KBM-7 (cell line): ENCODE data around the gene SERPINH1.

Experiments used
- DNase-seq: peaks from one replicate; pipeline ENCODE4 v3.0.0-alpha.2; 2015
- in situ Hi-C: fragments of 300-500 bp; cut with MboI; formaldehyde crosslinking; loops from 2 replicates; pipeline ENCODE4 v1.14.3; 2020; ENCODE audit warnings: low sequenced_read_pairs, low pct_unique_long_range_greater_than_20kb, mixed read lengths

The SERPINH1 gene

DNA sequence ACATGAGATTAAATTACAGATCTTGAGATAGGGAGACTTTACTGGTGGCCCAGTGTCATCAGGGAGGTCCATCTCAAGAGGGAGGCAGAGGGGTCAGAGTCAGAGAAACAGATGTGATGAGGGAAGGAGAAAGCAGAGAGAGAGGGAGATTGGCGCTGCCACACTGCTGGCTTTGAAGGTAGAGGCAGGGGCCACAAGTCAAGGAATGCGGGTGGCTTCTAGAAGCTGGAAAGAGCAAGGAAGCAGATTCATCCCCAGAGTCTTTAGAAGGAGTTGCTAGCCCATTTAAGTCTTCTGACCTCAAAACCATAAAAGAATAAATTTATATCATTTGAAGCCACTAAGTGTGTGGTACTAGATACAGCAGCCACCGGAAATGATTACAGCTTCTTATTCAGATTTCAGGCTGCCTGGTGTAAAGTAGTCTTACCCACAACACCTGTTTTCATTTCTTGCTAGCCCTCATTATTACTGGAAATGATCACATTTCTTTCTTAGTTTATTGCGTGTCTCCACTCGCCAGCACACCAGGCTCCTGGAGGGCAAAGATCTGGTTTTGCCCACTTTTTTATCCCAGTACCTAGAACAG is 12.6 kb upstream of the SERPINH1 start:
- in situ Hi-C loops: no loop called here
- DNase-seq: no peak

DNA sequence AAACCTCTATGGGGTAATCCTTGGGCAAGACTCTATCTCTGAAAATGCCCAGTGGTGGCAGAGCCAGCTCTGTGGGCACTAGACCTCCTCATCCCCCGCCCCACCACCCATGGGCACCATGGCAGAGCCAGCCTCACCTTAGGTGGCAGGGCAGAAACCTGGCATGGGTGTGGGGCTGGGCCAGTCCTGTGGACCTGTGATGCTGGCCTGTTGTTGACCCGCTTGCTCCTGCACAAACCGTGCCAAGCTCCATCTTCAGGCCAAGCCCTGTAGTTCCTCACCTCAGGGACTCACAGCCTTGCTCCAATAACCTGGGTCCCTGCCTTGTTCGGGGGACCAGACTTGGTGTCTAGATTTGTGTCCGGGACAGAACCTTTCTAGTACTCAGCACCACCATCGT is 8.9 kb upstream of the SERPINH1 start:
- in situ Hi-C loops: no loop called here
- DNase-seq: no peak

DNA sequence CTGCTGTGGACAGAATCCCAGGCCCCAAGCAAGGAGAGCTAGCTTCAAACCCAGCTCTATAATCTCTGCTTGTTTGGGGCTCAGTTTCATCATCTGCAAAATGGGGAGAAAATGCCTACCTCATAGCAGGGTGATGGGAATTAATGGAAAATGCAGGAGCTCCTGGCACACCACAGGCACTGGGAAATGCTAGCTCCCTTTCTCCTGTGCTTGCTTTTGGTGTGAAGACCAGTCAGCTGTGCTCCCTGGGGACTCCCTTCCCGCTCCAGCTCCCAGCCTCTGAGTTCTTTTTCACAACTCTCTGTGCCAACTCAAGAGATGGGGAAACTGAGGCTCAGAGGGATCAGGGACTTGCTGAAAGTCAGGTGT is 8.2 kb upstream of the SERPINH1 start:
- DNase-seq: no peak
- in situ Hi-C loops: no loop called here

DNA sequence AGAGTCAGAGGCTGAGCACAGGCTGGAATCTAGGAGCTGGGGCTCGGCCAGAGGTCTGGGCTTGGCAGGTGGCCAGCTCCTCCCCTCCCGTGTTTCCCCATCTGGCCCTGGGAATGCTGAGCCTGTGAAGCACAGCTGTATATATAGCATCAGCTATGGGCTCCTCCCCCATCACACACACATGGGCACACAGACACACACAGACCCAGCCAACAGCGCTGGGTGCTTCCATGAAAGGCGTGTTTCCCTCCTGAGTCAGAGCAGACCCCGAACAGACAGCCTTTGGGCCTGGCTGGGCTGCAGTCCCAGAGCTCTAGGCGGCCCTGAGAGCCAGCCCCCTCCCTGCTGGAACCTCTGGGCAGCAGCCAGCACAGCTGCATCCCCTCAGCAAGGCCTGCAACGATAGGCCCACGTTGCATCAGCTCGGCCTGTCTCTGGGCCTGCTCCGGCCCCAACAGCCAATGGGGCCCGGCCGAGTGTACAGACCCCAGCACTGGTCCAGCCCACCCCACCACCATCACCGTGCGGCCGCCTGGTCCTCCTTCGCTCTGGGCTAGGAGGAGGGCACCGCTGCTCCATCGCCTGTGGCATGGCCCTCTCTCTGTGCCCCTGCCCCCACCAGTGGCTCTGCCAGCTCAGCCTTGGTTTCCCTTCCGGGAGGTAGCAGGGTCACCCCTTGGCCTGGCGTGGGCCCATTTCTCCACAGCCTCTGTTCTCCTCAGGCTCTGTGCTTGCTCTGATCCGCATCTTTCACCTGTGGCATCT is 7.6 kb upstream of the SERPINH1 start:
- DNase-seq: no peak
- in situ Hi-C loops: no loop called here

DNA sequence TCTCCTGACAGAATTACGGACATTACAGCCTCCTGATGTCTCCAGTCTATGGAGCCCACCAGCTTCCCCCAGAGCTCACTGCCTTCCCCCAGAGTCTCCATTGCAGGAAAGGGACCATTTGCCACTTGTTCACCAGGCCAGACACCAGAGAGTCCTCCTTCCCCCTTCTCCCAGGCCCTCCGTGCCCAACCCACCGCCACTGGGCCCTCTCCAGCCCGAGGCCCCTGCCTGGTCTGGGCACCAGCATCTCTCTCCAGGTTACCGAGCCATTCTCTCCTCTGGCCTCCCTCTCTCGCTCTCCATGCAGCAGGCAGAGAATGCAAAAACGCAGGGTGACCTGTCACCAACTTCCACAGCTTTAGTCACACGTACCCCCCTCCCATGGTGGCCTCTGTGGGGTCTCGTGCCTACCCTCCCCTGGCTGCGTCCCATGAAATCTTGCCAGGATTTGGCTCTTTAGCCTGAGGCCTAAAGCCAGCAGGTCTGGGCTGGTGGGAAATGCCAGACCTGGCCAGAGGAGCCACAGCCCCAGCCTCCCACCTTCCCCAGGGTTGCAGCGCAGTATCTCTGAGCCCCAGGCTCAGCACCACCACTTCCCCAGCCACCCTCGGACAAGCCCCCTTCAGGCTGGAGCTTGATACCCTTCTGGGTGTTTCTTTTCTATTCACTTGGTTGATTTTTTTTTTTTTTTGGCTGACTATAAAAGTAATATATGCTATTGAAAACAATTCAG is 6.8 kb upstream of the SERPINH1 start:
- in situ Hi-C loops: no loop called here
- DNase-seq: no peak

DNA sequence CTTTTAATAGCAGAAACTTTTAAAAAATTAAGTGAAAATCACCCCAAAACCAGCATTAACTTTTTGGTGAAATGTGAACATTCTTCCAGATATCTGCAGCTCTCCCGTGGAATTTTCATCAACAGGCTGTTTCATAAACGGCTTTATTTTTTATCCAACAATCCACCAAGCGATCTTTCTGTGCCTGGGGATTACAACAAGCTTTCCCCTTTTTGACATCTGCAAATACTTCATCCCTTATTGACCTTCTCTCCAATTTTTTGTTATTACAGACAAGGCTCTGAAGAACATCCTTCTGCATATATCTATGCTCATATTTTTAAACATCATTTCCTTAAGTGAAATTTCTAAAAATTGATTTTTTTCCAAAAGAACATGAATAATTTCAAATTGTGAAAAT is 5.8 kb upstream of the SERPINH1 start:
- no peak for DNase-seq
- in situ Hi-C loops: no loop called here

DNA sequence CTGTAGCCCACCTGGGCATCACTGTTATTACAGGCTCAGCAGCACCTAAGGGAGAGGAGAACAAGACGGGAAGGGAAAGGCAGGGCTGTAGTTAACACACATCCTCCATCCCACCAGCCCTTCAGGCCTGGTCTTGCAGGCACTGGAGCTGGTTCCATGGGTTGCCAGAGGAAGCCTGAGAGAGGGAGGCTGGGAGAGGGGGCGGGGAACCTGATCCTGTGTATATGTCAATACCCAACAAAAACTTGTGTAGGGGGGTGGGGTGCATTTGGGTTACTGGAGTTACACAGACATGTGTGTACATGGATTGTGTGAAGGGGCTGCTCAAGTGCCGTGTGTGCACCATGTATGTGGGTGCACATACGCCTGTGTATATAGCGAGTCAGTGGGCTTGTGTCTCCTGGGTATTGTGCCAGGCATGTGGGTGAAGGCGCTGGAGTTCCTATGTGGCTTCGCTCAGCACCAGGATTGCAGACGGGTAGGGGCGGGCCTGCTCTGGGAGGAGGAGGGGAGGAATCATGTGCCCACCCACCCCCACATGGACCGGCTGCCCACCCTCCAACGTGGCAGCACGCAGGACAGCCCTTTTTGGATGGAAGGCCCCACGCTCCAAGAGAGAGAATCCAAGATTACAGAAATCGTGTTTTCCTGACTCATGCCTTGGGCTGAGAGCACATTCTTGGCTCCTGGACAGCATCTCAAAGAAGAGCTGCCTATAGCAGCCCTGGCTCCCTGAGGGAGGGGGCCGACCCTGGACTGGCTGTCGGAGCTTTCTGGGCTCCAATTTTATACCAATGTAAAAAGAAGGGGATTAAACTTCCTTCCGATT is 4.2 kb upstream of the SERPINH1 start:
- no peak for DNase-seq

DNA sequence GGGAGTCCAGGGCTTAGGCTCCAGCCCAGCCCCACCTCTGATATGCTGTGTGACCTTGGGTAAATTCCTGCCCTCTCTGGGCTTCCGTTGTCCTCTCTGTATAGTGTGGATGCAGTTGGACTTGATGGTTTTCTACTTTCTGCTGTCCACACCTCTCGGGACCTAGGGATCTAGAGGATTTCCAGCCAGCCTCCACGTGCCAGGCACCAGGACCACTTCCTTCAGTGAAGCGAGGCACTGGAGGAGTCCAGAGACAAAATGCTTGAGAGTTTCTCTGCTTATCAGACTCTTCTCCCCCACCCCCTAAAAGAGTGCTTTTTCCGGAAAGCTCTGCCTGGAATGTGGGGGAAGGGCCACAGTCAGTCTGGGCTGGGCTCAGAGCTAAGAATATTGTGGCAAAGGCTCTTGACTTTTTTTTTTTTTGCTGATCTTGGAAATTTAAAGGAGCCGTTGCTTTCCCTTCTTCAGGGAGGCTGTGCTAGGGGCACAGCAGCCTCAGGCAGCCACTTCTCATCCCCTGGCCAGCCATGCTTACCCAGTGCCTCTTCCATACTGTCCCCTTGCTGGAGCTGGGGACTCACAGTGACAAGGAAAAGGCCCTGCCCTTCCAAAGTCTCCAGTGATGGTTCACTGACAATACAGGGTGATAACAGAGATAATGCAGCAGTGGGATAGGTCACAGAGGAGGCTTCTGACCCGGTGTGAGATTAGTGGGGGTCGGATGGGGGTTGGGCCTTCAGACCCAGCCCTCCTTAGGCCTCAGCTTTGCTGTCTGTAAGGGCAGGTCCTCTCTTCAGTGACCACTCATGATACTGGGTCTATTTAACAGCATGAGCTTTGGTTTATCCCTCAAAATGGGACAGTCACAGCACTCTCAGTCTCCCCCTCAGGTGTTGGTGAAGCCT is 2.9 kb upstream of the SERPINH1 start:
- DNase-seq: peak; percentile 60
- in situ Hi-C loops: no loop called here

More for the DNA sequence above, 4.2 kb upstream of the SERPINH1 start:
- in situ Hi-C loops: no loop called here

DNA sequence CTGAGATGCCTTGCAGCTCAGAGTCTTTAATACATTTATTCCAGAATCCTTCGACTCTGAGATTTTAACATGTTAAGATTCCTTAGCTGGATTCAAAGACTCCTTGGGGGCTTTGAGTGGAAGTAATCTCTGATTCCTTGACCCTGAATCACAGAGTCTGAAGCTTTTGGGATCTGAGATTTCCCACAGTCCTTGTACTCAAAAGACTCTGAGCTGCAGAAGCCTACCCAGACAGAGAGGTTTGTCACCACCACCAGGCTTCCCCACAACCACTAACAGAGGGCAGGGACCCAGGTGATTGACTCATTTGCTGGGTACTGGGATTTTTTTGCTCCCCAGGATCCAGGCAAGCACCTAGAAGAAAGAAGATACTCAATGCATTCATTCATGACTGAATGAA is 1.4 kb upstream of the SERPINH1 start:
- in situ Hi-C loops: no loop called here
- DNase-seq: no peak

DNA sequence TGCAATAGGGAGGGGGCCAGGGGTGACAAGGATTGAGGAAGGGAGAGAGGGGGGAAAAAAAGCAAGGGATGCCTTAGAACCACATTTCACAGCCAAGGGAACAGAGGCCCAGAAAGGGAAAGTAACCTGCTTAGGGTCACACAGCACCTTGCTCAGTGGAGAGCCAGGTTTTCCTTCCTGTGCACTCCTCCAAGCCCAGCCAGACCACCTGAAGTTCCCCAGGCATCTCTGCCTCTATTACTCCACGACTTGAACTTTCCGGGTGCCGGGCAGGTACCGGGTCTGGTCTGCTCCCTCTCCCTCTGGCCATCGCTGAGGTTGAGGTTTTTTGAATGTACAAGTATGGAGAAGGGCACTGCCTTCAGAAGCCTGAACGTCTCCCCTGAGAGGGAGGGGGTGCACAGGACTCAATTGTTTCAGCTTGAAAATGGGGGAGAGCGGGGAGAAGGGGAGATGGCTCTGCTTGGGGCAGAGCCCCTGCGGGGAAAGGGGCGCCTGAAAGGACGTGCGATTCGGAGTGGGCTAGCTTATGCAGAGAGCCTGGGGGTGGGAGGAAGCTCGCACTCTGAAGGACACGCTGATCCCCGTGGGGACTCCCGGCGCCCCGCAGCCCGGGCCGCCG is 516 bp upstream of the SERPINH1 start:
- DNase-seq: no peak
- in situ Hi-C loops: no loop called here

DNA sequence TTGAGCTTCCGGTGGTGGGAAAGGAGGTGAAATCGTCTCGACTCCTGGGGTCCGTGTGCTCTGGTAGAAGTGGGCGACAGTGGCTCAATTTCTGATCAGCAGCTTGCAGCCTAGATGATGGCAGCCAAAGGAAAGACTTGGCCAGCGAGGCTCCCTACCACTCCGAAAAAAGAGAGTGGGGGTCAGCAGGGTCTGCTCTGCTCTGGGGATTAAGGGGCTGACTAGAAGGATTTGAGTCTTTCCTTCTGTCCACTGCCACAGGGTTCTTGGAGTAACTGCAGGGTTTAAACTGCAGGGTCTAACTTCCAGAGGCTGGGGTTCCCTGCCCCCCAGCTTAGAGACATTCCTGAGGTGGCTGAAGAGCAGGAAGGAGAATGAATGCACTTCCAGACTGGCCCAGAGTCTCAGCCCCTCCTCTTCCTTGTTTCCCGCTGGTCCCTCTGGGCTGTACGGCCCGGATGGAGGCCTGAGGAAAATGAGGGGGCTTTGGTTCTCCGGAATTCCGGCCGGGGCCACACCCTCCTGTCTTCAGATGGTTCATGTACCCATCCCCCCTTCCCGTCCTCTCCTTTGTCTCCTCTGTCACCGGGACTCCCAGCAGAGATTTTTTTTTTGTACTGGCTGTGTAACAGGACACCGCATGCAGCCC is 907 bp downstream of the SERPINH1 start:
- in situ Hi-C loops: no loop called here
- DNase-seq: peak; percentile 54

DNA sequence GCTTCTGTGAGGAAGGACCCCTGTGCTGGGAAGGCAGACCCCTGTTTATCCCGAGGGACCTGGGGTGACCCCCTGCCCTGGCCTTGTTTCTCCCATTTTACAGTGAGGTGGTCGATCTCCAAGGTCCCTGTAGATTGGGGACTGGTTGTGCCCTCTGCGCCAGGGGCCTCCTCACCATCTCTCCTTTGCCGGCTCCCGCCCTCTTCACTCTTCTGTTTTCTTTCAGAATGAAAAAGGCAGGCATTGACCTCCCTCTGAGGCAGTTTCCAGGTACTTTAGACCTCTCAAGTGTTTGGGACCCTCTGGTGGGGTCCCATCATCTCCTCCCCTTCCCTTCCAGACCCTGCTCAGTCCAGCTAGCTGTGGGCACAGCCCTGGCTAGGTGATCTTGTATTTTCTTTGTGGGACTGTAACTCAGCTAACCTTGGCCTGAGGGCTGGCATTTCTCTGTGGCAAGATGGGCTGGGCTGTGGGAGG is 1.5 kb downstream of the SERPINH1 start:
- in situ Hi-C loops: no loop called here
- DNase-seq: no peak

DNA sequence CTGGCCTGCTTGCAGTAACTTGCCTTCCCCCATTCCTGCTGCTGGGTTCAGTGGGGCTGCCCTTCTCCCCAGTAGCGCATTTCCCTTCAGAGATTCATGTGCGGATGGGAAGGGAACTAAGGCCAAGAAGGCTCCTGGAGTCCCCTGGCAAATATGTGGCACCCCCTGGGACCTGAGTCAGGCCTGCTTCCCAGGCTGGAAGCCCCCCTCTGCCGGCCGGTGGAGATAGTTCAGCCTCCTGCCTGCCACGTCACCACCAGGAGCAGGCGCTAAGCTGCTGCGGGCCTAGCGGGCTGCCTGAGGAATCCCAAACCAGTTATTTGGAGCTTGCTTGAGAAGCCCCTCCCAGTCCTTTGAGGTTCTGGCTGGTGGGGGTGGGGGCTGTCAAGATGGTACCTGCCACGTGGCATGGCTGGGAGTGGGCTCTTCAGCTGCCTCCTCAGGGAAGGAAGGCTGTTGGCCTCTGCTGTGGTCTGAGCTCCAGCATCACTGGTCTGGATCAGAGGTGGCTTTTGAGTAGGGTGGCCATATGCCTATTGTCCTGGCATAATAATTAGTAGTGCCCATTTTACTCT is 2.0 kb downstream of the SERPINH1 start:
- no peak for DNase-seq
- in situ Hi-C loops: no loop called here

DNA sequence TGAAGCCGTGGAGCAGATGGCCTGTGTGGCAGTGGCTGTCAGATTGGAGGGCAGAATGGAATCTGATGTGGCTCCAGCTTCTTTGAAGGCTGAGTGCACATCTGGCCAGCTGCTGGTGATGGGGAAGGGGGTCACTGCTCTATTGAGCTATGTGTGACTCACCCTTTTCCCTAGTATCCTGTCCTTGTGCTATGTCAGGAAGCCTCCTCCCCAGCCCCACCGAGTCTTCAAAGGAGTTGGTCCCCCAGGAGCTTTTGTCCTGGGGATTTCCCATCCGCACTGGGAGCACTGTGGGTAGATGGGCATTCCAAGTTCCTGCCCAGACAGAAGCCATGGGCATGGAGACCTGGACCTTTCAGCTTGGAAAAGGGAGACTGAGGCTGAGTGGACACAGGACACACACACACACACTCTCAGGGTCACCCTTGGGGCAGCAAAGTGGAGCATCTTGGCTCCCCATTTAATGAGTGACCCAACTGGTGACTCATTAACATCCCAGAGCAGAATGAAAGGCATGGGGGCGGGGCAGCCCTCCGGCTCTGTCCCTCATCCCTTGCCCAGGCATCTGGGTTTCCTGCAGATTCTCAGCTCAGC is 3.3 kb downstream of the SERPINH1 start:
- in situ Hi-C loops: no loop called here
- DNase-seq: no peak

DNA sequence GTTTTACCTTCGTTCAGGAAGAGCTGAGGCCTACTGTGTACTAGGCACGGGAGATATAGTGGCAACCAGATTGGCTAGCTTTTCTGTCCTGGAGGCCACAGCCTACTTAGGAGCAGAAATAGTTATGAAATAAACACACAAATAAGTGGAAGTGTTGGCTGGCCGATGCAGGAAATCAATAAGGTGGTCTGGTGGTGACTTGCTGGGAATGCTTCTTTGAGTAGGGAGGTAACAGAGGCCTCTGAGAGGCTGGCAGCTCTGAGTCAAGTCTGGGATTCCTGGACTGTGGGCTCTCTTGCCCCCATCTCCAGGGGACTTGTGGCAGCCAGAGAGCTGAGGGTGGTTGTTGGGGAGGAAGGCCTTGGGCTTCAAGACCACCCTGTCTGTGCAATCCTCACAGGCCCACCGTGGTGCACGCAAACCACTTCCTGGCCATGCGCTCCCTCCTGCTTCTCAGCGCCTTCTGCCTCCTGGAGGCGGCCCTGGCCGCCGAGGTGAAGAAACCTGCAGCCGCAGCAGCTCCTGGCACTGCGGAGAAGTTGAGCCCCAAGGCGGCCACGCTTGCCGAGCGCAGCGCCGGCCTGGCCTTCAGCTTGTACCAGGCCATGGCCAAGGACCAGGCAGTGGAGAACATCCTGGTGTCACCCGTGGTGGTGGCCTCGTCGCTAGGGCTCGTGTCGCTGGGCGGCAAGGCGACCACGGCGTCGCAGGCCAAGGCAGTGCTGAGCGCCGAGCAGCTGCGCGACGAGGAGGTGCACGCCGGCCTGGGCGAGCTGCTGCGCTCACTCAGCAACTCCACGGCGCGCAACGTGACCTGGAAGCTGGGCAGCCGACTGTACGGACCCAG is 4.1 kb downstream of the SERPINH1 start:
- in situ Hi-C loops: no loop called here
- DNase-seq: no peak

DNA sequence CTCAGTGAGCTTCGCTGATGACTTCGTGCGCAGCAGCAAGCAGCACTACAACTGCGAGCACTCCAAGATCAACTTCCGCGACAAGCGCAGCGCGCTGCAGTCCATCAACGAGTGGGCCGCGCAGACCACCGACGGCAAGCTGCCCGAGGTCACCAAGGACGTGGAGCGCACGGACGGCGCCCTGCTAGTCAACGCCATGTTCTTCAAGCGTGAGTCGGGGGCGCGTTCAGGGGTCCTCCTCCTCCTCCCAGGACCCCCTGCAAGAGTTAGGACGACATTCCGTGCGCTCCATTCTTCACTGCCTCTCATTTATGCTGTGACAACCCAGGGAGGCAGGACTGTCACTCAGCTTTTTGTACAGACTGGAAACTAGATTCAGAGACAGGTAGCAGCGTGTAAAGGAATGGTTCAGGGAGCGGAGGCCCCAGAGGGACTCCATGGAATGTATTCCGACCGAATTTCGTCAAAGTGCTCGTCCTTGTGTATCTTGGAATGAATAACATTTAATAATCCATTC is 4.8 kb downstream of the SERPINH1 start:
- in situ Hi-C loops: no loop called here
- DNase-seq: no peak
